Central memory CD8-positive, alpha-beta T cell (primary cell): ENCODE results near the gene IPO8.
A peak's percentile ranks its signal among the peaks of the same experiment; 100 is the strongest.

ENCODE experiments used
- ATAC-seq: fragments of 150-1000 bp; cut with Tn5 transposase; replicated peaks from 2 replicates; pipeline ENCODE4 v1.10.0; 2022; ENCODE audit warnings: mild to moderate bottlenecking, moderate FRiP score, moderate number of reproducible peaks; ENCODE audit not compliant: poor library complexity, severe bottlenecking; ENCODE audit errors: extremely low read depth
- DNase-seq, 2 donors: peaks; one replicate each; pipeline ENCODE4 v3.0.0; 2021; ENCODE audit warnings: low spot score in 2 of 2
- H3K27ac Mint-ChIP-seq: one replicate; pipeline ENCODE4 v1.8.0; 2022; ENCODE audit warnings: low read depth, mild to moderate bottlenecking, moderate library complexity, mixed read lengths
- H3K27me3 Mint-ChIP-seq: one replicate; pipeline ENCODE4 v1.8.0; 2022; ENCODE audit warnings: mixed read lengths
- H3K36me3 Mint-ChIP-seq: one replicate; pipeline ENCODE4 v1.8.0; 2022; ENCODE audit warnings: mild to moderate bottlenecking, moderate library complexity, mixed read lengths; ENCODE audit not compliant: insufficient read depth
- H3K4me1 Mint-ChIP-seq: one replicate; pipeline ENCODE4 v1.8.0; 2022; ENCODE audit warnings: mixed read lengths
- H3K4me3 Mint-ChIP-seq: one replicate; pipeline ENCODE4 v1.8.0; 2022; ENCODE audit warnings: mild to moderate bottlenecking, moderate library complexity, mixed read lengths
- H3K9me3 Mint-ChIP-seq: one replicate; pipeline ENCODE4 v1.8.0; 2022; ENCODE audit warnings: mixed read lengths

Gene IPO8

DNA sequence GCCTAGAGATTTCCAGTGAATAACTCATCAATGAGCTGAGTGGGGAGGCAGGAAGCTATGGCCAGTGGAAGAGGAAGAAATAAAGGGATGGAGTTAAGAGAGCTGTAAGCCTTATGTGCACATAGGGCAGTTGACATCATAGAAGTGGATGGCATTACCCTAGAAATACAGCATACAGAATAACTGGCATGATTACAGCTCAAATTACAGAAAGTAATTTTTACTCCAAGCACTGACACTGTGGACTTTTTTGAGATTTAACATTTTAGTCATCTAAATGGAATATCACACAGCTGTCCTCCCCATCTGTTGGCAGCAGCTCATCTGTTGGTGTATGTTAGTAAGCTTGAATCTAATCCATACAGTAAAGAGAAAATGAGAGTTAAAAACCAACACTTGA is 5.4 kb upstream of the IPO8 start:
- no peaks in the 10 kb centered on the region for H3K36me3 Mint-ChIP-seq
- peaks cover 4% of the 10 kb centered on the region for H3K4me1 Mint-ChIP-seq
- no peaks in the 10 kb centered on the region for H3K27me3 Mint-ChIP-seq
- H3K4me3 Mint-ChIP-seq = no peak overlapping the region
- no peak overlapping the region for H3K27ac Mint-ChIP-seq
- ATAC-seq (no peak), DNase-seq (no peak)
- no peaks in the 10 kb centered on the region for H3K9me3 Mint-ChIP-seq

DNA sequence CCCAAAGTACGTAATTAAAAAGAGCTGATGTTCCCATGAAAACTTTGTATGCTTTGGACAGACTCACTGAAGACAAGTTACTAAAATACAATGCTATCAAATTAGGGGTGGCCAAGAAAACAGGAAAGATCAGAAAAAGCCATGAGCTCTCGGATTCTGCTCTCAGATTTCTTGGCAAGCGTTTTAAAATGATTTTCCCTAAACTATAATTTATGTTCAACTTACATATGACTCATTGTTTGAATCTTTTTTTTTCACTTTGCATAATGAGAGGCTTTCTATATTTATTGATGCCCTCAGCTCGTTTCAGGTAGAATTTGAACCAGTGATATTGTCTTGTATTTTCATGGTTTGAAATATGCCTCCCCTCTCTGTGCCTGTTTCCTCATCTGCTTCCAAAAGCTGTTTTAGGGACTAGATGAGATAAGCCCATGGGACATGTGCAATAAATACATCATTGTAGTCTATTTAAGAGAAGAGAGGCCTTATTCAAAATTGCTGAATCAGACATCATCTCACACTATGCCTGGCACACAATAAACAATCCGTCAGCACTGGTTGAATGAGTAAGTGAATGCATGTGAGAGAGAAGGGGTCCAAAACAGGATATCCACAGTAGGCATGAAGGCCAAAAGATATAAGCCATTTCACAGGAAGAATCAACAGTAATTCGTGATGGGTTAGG is 4.7 kb upstream of the IPO8 start:
- Mint-ChIP-seq H3K4me3 (no peak overlapping the region), H3K36me3 (peaks cover 4% of the 10 kb centered on the region), H3K27me3 (no peaks in the 10 kb centered on the region), H3K4me1 (peaks cover 8% of the 10 kb centered on the region), H3K9me3 (no peaks in the 10 kb centered on the region), H3K27ac (no peak overlapping the region)
- ATAC-seq (no peak), DNase-seq (no peak)

DNA sequence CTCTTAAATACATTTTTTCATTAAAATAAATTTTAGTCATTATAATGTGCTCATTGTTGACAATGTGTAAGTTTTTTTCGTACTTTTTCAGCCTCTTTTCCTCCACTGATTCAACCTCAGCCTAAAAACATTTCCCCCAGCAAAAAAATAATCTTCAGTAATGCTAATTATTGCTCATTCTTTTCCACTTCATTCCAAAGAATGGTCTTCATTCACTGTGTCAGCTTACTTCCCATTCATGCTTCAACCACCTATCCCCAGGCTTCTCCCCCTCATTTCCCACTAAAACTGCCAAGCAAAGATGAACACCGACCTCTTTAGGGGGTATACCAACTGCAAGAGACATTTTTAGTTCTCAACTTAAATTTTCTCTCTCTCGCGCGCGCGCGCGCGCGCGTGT is 2.7 kb upstream of the IPO8 start:
- peaks cover 24% of the 10 kb centered on the region for H3K4me1 Mint-ChIP-seq
- peaks cover 4% of the 10 kb centered on the region for H3K36me3 Mint-ChIP-seq
- H3K27me3 Mint-ChIP-seq = no peaks in the 10 kb centered on the region
- DNase-seq = no peak
- peak overlapping the region; percentile 0 for H3K4me3 Mint-ChIP-seq
- no peak overlapping the region for H3K27ac Mint-ChIP-seq
- ATAC-seq = no peak
- H3K9me3 Mint-ChIP-seq = no peaks in the 10 kb centered on the region

DNA sequence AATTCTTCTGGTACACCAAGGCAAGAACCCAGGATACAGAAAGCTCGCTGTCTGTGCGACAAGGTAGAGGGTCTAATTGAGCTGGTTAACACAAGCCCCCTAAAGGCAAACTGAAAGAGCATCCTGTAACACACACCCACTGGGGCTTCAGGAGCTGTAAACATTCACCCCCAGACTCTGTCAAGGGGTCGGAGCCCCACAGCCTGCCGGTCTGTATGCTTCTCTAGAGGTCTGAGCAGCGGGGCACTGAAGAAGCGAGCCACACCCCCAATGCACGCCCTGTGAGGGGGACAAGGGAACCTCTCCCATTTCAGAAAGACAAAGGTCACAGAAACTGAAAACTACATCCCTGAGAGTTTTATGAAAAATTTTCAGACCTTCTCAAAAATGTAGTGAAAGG is 1.3 kb upstream of the IPO8 start:
- Mint-ChIP-seq H3K36me3 (peaks cover 4% of the 10 kb centered on the region), H3K4me3 (no peak overlapping the region), H3K27ac (no peak overlapping the region), H3K9me3 (no peaks in the 10 kb centered on the region), H3K27me3 (no peaks in the 10 kb centered on the region), H3K4me1 (peaks cover 30% of the 10 kb centered on the region)
- ATAC-seq (no peak), DNase-seq (no peak)

DNA sequence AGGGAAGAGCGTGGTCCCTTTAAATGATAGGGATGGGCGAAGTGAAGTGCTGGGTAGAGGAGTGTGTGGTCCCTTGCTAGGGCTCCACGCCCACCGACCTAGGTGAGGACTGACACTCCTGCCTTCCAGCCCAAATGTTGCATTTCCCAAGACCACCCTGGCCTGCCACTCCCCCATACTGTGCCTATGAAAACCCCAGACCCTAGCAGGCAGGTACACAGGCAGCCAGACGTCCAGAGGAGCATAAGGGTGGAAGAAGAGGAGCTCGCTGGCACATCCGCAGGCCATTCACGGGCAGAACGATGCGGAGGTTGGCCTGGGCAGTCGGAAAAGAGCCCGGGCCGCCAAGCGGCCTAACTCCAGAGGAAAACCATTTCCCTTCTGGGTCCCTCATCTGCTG is 817 bp upstream of the IPO8 start:
- peak overlapping the region; percentile 95 for H3K4me3 Mint-ChIP-seq
- peaks cover 4% of the 10 kb centered on the region for H3K36me3 Mint-ChIP-seq
- H3K27me3 Mint-ChIP-seq = no peaks in the 10 kb centered on the region
- no peaks in the 10 kb centered on the region for H3K9me3 Mint-ChIP-seq
- ATAC-seq (no peak), DNase-seq (no peak)
- H3K27ac Mint-ChIP-seq = peak overlapping the region; percentile 94
- H3K4me1 Mint-ChIP-seq = peaks cover 31% of the 10 kb centered on the region

DNA sequence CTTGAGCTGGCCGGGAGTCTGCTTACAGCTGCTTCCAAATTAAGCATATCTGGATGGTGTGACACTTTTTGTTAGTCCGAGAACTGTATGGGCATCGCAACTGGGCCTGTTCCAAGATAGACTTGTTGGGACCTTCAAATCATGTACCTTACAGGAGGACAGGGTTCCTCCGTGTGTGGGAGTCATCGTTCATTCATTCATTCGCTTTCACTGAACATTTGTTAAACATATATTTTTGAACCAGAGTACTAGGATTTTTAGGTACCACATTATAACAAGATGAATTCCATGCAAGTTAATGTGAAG is 387 bp upstream of the IPO8 start:
- H3K4me1 Mint-ChIP-seq = peaks cover 35% of the 10 kb centered on the region
- no peaks in the 10 kb centered on the region for H3K9me3 Mint-ChIP-seq
- H3K4me3 Mint-ChIP-seq = peak overlapping the region; percentile 95
- ATAC-seq (peak; percentile 25), DNase-seq (no peak)
- peaks cover 5% of the 10 kb centered on the region for H3K36me3 Mint-ChIP-seq
- peak overlapping the region; percentile 94 for H3K27ac Mint-ChIP-seq
- no peaks in the 10 kb centered on the region for H3K27me3 Mint-ChIP-seq

DNA sequence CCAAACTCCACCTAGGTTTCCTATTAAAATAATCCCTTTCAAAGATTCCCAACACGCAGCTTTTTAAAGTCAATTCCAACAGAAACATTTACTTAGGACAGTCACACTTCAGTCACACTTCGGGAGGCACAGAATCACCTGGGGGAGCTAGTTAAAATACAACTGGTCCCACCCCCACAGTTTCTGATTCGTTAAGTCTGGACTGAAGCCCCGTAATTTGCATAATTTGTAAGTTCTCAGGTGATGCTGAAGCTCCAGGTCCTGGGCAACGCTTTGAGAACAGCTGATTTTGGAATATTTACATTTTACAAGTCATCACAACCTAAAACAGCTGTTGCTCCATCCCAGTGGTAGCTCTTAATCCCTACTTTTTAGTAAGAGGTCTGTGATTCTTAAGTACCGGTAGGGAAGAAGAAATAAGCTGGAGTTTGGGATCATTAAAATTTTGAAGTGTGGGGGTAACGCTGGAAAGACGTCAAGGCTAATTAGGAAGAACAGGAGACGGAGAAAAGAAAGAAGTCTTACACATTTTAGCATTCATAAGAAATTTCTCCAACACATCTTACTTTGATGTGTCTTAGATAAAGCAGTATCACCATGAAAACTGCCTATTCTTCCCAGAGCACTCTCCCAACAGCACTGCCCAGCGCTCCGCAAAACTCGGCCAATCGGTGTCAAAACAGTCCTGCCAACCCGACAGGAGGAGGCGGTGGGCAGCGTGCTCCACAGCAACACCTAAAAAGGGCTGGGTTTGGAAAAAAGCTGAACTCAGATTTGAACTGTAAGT is 1.1 kb downstream of the IPO8 start:
- Mint-ChIP-seq H3K9me3 (no peaks in the 10 kb centered on the region), H3K27me3 (no peaks in the 10 kb centered on the region), H3K4me1 (peaks cover 36% of the 10 kb centered on the region), H3K36me3 (peaks cover 9% of the 10 kb centered on the region), H3K4me3 (peak overlapping the region; percentile 95), H3K27ac (peak overlapping the region; percentile 94)
- DNase-seq = no peak
- ATAC-seq = peak; percentile 8

DNA sequence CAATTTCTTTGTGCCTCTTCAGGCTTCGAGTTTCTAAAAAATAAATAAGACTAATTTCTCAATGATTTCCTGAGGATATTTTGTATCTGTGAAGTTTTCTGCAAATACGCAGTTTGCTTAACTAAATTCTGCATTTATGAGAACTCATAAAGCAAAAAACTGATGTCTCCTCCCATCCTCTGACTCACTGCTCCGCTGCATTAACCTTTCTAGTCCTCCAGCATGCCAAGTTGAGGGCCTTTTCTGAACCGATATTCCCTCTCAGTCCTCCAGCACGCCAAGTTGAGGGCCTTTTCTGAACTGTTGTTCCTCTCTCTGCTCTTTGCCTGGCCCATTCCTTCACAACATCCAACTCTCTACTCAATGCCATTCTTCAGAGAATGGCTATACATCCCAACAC is 3.2 kb downstream of the IPO8 start:
- no peak for DNase-seq
- Mint-ChIP-seq H3K27me3 (no peaks in the 10 kb centered on the region), H3K9me3 (no peaks in the 10 kb centered on the region), H3K36me3 (peaks cover 11% of the 10 kb centered on the region), H3K4me1 (peaks cover 39% of the 10 kb centered on the region), H3K4me3 (no peak overlapping the region), H3K27ac (no peak overlapping the region)
- no peak for ATAC-seq

DNA sequence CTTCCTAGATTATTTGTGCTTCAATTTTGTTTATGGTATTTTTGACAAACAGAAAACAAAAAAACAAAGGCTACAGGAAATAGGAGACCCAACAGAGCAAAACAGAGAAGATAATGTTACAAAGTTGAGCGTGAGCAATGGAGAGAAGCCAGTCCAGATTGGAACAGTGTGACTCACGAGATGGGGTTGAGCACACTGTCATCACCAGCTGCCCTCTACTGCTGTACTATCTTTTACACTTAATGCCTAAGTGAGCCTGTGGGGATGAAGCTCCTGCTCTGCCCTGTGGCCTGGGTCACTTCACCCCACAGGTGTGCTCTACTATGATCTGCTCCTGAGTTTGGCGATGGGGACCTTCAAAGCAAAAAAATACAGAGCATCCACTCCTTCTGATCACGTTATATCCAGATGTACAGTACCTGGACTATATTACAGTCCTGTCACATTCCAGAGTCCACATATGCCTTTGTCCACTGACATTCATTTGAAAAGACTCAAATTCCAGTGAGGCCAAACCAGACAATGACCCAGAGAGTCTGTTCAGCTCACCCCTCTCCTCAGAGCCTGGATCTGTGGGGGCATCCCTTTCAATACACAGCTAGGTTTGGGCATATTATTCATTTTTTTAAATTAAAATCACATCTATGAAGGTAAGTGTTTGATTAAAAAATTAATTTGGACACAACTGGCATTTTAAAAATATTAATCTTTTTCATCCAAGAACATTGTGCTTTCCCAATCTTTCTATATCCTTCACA is 4.4 kb downstream of the IPO8 start:
- H3K27me3 Mint-ChIP-seq = no peaks in the 10 kb centered on the region
- no peak overlapping the region for H3K27ac Mint-ChIP-seq
- no peaks in the 10 kb centered on the region for H3K9me3 Mint-ChIP-seq
- peaks cover 12% of the 10 kb centered on the region for H3K36me3 Mint-ChIP-seq
- ATAC-seq = no peak
- H3K4me1 Mint-ChIP-seq = peaks cover 39% of the 10 kb centered on the region
- DNase-seq = no peak
- no peak overlapping the region for H3K4me3 Mint-ChIP-seq

DNA sequence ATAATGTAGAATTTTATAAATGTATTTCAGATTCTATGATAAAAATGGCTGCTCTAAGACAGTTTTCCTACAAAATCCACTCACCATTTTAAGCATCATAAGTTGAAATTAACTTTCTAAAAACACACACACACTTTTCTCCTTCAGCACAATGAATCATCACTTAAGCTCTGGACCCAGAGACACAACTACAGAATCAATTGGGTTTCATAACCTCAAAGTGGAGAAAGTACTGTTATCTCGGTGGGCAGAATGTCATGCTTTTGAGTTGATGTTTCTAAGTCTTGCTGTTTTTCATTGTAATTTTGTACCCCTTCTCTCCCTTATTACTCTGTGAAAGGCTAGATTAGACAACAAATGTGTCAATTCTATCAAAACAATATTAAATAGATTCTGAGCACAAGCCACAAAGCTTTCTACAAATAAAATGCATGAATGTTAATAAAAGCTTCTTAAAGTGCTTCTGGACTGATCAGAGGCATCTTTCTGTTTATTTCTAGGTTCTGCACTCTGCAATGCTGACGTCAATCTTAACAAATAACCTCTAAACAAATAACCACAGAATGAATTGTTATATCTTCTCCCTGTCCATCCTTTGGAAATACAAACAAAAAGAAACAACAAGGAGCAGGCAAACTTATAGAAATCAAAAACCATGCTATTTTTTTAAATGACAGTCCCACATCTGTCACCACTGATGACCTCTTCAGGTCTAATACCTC is 8.2 kb downstream of the IPO8 start:
- Mint-ChIP-seq H3K9me3 (no peaks in the 10 kb centered on the region), H3K4me1 (peaks cover 22% of the 10 kb centered on the region), H3K27ac (no peak overlapping the region), H3K36me3 (peaks cover 20% of the 10 kb centered on the region), H3K4me3 (no peak overlapping the region), H3K27me3 (no peaks in the 10 kb centered on the region)
- ATAC-seq = no peak
- no peak for DNase-seq

DNA sequence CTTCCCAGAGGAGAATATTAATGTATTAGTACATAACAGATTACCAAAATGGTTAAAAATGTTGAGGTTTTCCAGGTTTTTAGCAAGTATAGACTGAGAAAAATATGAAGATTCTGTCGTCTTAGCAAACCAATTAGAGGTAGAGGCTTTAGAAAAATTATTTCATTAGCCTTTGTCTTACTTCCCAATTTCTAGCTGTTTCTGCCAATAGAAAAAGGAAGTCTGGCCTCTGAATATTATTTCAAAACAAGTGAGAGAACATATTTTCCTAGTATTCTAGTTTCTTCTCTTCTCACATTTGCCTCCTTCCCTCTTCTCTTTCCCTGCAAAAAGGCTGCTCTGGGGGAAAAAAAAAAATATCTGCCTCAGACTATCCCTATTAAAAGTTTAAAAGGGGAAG is 16.4 kb downstream of the IPO8 start:
- Mint-ChIP-seq H3K4me3 (no peak overlapping the region), H3K27me3 (no peaks in the 10 kb centered on the region), H3K9me3 (no peaks in the 10 kb centered on the region), H3K27ac (no peak overlapping the region), H3K36me3 (peaks cover 38% of the 10 kb centered on the region), H3K4me1 (peaks cover 8% of the 10 kb centered on the region)
- no peak for ATAC-seq
- DNase-seq = no peak

DNA sequence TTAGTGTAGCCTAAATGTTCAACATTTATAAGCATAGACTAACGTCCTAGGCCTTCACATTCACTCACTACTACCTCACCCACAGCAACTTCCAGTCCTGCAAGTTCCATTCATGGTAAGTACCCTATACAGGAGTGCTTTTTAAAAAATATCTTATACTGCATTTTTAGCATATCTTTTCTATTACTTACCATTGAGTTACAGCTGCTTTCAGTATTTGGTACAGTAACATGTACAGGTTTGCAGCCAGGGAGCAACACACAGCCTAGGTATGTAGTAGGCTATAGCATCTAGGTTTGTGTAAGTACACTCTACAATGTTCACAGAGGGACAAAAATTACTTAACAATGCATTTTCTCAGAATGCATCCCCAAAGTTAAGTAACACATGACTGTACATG is 17.4 kb downstream of the IPO8 start:
- Mint-ChIP-seq H3K36me3 (peaks cover 33% of the 10 kb centered on the region), H3K9me3 (no peaks in the 10 kb centered on the region), H3K4me1 (peaks cover 2% of the 10 kb centered on the region), H3K27me3 (no peaks in the 10 kb centered on the region), H3K27ac (no peak overlapping the region), H3K4me3 (no peak overlapping the region)
- ATAC-seq (no peak), DNase-seq (no peak)
